ENCODE data around the gene SHE.

DNA sequence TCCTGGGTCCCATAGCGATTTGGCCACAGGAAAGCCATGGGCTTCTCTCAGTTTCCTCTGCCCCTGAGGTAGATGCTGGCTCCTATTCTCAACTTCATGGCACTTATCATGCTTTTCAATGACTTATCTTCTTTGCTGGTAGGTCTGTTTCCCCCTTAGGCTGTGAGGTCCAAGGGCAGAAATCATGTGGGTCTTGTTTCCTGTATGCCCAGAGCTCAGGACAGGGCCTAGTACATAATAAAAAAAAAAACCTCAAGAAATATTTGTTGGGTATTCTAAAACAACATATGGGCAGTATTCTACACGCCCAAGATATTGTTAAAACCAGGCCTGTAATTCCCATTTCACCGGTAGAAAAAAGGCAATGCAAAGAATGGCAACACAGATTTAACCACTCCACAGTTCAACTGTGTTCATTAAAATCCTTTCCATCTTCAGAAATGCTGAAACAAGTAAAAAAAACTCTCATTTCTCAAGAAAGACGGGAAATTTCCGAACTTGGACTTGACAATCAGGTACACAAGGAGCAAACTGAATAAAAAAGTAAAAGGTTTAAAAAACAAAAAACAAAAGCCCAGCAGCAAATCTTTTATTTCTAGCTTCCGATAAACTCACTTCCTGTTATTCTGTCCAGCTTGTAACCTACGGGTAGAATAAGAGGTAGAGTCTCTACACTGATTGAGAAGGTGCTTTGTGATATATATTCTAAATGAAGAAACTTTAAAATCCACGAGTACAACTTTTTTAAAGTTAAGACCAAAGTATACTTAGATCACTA, 6.5 kb downstream of the SHE start:
- TF ChIP-seq EP300 (IDR thresholded peaks at IDR 0.05; ENCODE audit: borderline replicate concordance in 1 of 2, control insufficient read depth in 1 of 2, low read depth in 2 of 2, low read length in 2 of 2): no peak
- TF ChIP-seq PBX3 (IDR thresholded peaks at IDR 0.05; ENCODE audit: insufficient replicate concordance, low read depth, low read length): no peak

All from GM12878 (cell line).